Neural cell (in vitro differentiated cells): ENCODE data around the gene BTBD9.

Source experiments
- CTCF ChIP-seq: fragments of 450-650 bp; IDR thresholded peaks from 2 replicates; pipeline ENCODE4 v1.5.1; 2014; ENCODE audit warnings: antibody characterized with exemption, mild to moderate bottlenecking, moderate library complexity; ENCODE audit not compliant: poor library complexity, severe bottlenecking
- EZH2 ChIP-seq: fragments of 200-600, 300-800 bp; shearing (Covaris generic), sonication (generic); IDR thresholded peaks from 2 replicates; pipeline ENCODE4 v1.6.1; 2014; ENCODE audit warnings: antibody characterized with exemption, low read length, borderline replicate concordance, mild to moderate bottlenecking; ENCODE audit not compliant: insufficient read depth, poor library complexity, severe bottlenecking
- RAD21 ChIP-seq: fragments of 450-650 bp; conservative IDR thresholded peaks from 2 replicates; pipeline ENCODE4 v1.6.1; 2014; ENCODE audit warnings: antibody characterized with exemption, mild to moderate bottlenecking, moderate library complexity
- TAF1 ChIP-seq: IDR thresholded peaks from 2 replicates; pipeline ENCODE4 v1.6.1; 2012; ENCODE audit warnings: low read depth

- TF ChIP-seq RAD21 (no peak), TAF1 (no peak), CTCF (no peak), EZH2 (no peak)
Observed at GRCh38 chr6:38279963-38280588, 359.7 kb downstream of the BTBD9 start.
